OCI-LY7 (cell line): ENCODE results near the gene LAMC1.

Source experiments
- CTCF ChIP-seq: fragments of 200-600 bp; sonication (generic); conservative IDR thresholded peaks from 2 replicates; pipeline ENCODE4 v1.5.1; 2014; ENCODE audit warnings: mild to moderate bottlenecking, antibody characterized with exemption, low read length, moderate library complexity, mixed read lengths
- EZH2phosphoT487 ChIP-seq: fragments of 200-600 bp; sonication (generic); IDR thresholded peaks from 2 replicates; pipeline ENCODE4 v1.6.1; 2018; ENCODE audit warnings: low read depth, borderline replicate concordance, mild to moderate bottlenecking, mixed run types, antibody characterized with exemption, low read length, moderate library complexity, mixed read lengths

GRCh38 chr1:182998482-182998881 is 24.7 kb upstream of the LAMC1 start:
- no peak for TF ChIP-seq CTCF
- no peak for TF ChIP-seq EZH2phosphoT487
